K562 (cell line): ENCODE data around the gene SLC12A6. TPM values are rescaled to one million over a fixed set of nuclear protein-coding genes. Genes with fewer than 3 reads are reported as not detected.

ENCODE experiments used
- REST ChIP-seq, 2 experiments: fragments of 450-650 bp; formaldehyde crosslinking in 1 of 2; IDR thresholded peaks; 2 replicates each; pipeline versions ENCODE4 v1.4.0 to v1.6.1; 2014 to 2020; ENCODE audit warnings: mild to moderate bottlenecking in 2 of 2, borderline replicate concordance in 1 of 2, low read depth in 1 of 2
- polyA plus RNA-seq, 8 experiments: library from polyadenylated mRNA; depleted of rRNA in 4 of 8; stranded (reverse) in 5 of 8; unstranded in 3 of 8; fragments of >200 nt; fragmentation: Nextera tagmentation in 2 of 8; fragmentation: Illumina TruSeq in 1 of 8; extraction: Ambion mirVana in 2 of 8; extraction: Trizol in 1 of 8; gene quantifications; 2 replicates each; pipeline versions ENCODE4 v1.2.1 to v1.2.3, GENCODE V29; 2011 to 2014; ENCODE audit warnings: inconsistent platforms in 1 of 8, missing spikeins in 1 of 8
- total RNA-seq, 7 experiments: library from RNA; depleted of rRNA in 6 of 7; stranded (reverse); fragments of >200 nt in 6 of 7; fragmentation: Illumina TruSeq in 2 of 7; extraction: Trizol in 2 of 7; gene quantifications; 2 replicates each; pipeline versions ENCODE4 v1.2.1 to v1.2.3, GENCODE V29; 2011 to 2021; ENCODE audit warnings: low replicate concordance in 1 of 7

Gene SLC12A6
- total and polyA plus RNA-seq, 9 of the 15 experiments (the other 6 are each of a cell fraction or from before 2014, with no cell fraction given): 1.4 to 16.4 (median 6.7) TPM

DNA sequence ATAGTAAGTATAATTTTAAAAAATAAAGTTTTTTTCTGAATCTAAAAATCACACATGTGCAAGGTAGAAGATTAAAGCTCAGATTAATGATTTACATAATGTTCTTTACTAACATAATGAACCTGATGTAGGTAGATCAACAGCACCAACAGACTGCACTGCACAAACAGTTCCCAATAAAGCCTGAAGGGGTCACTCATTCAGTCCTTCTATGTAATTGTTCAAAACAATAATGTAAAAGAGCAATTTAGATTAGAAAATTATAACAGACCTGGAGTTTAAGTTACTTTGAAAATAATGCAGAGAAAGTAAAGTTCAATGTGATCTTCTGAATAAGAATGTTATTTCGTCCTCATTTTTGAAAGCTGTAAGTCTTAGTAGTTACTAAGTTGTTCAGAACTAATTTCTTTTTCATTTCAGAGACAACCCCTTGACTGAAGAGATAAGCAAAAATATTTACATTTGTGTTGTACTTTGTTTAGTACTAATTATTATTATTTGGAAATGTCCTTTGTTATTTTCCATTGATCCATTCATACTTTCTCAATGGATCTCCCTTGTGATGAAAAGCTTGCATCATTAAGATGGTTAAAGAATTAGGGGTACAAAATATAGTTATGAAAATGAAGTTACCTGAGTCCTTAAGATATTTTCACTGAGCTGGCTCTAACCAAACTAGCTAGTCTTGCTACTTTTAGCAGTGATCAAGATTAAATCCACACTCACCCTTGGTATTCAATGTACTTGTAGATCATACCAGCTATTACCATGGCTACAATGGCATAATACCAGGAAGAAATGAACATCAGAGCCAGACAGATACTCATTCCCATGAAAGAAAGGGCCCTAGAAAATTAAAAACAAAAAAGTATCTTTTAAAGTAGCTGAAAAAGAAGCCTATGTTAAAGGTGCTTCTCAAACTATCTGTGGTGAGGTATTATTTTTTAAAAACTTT, 95.9 kb downstream of the SLC12A6 start (continued):
- TF ChIP-seq REST (IDR thresholded peaks at IDR 0.05; ENCODE audit: borderline replicate concordance) (peak; percentile 41; the same call in 1 of the 2 replicates), REST (CRISPR knock-in tag; IDR thresholded peaks at IDR 0.05; ENCODE audit: low read depth) (no peak)
